ENCODE measurements around the gene ALB.

Gene ALB

DNA sequence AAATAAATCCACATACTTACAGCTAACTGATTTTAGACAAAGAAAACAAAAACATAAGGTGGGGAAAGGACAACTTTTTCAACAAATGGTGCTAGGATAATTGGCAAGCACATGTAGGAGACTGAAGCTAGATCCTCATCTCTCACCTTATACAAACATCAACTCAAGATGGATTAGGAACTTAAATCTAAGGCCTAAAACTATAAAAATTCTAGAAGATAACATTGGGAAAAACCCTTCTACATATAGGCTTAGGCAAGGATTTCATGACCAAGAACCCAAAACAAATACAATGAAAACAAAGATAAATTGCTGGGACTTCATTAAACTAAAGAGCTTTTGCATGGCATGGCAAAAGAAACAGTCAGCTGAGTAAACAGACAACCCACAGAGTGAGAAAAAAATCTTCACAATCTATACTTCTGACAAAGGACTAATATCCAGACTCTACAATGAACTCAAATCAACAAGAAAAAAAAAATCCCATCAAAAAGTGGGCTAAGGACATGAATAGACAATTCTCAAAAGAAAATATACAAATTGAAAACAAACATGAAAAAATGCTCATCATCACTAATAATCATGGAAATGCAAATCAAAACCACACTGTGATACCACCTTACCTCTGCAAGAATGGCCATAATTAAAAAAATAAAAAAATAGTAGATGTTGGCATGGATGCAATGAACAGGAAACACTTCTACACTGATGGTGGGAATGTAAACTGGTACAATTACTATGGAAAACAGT is 17.8 kb downstream of the ALB start:
- no peak for DNase-seq (ENCODE audit: extremely low spot score)
- TF ChIP-seq TARDBP (IDR thresholded peaks at IDR 0.05) (no peak), NFRKB (IDR thresholded peaks at IDR 0.05) (no peak), LEF1 (IDR thresholded peaks at IDR 0.05; ENCODE audit: borderline replicate concordance) (no peak), HDGF (IDR thresholded peaks at IDR 0.05; ENCODE audit: borderline replicate concordance) (no peak), ARNT (IDR thresholded peaks at IDR 0.05) (no peak), CTBP1 (IDR thresholded peaks at IDR 0.05; ENCODE audit: borderline replicate concordance) (no peak), SUZ12 (IDR thresholded peaks at IDR 0.05) (no peak), ELF4 (IDR thresholded peaks at IDR 0.05) (no peak), L3MBTL2 (conservative IDR thresholded peaks at IDR 0.05) (no peak), SP1 (IDR thresholded peaks at IDR 0.05) (no peak), FOXK2 (IDR thresholded peaks at IDR 0.05) (no peak), ZNF384 (IDR thresholded peaks at IDR 0.05) (no peak), BHLHE40 (IDR thresholded peaks at IDR 0.05; ENCODE audit: borderline replicate concordance) (no peak), FOXM1 (IDR thresholded peaks at IDR 0.05; ENCODE audit: borderline replicate concordance) (no peak), FOXA1 (IDR thresholded peaks at IDR 0.05) (no peak)
- TF ChIP-seq, protein P1, sequence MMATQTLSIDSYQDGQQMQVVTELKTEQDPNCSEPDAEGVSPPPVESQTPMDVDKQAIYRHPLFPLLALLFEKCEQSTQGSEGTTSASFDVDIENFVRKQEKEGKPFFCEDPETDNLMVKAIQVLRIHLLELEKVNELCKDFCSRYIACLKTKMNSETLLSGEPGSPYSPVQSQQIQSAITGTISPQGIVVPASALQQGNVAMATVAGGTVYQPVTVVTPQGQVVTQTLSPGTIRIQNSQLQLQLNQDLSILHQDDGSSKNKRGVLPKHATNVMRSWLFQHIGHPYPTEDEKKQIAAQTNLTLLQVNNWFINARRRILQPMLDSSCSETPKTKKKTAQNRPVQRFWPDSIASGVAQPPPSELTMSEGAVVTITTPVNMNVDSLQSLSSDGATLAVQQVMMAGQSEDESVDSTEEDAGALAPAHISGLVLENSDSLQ (IDR thresholded peaks at IDR 0.05) = no peak
- ChIA-PET POLR2A (no interaction called here), CTCF (no interaction called here)

DNA sequence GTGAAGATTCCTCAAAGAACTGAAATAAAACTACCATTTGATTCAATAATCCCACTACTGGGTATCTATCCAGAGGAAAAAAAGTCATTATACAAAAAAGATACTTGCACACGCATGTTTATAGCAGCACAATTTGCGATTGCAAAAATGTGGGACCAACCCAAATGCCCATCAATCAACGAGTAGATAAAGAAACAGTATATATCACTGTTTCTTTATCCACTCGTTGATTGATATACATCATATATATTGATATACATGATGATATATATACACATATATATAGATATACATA is 18.3 kb downstream of the ALB start:
- POLR2A ChIA-PET = no interaction called here
- no peak for TF ChIP-seq FOXM1 (IDR thresholded peaks at IDR 0.05; ENCODE audit: borderline replicate concordance)
- no peak for TF ChIP-seq ARNT (IDR thresholded peaks at IDR 0.05)
- TF ChIP-seq TARDBP (IDR thresholded peaks at IDR 0.05) = no peak
- TF ChIP-seq FOXK2 (IDR thresholded peaks at IDR 0.05) = no peak
- TF ChIP-seq FOXA1 (IDR thresholded peaks at IDR 0.05) = no peak
- no peak for TF ChIP-seq ELF4 (IDR thresholded peaks at IDR 0.05)
- no peak for TF ChIP-seq SUZ12 (IDR thresholded peaks at IDR 0.05)
- no peak for TF ChIP-seq L3MBTL2 (conservative IDR thresholded peaks at IDR 0.05)
- no peak for TF ChIP-seq ZNF384 (IDR thresholded peaks at IDR 0.05)
- no peak for TF ChIP-seq CTBP1 (IDR thresholded peaks at IDR 0.05; ENCODE audit: borderline replicate concordance)
- no peak for TF ChIP-seq HDGF (IDR thresholded peaks at IDR 0.05; ENCODE audit: borderline replicate concordance)
- no peak for TF ChIP-seq SP1 (IDR thresholded peaks at IDR 0.05)
- TF ChIP-seq, protein P1 (IDR thresholded peaks at IDR 0.05) = no peak
- CTCF ChIA-PET = no interaction called here
- no peak for DNase-seq (ENCODE audit: extremely low spot score)

DNA sequence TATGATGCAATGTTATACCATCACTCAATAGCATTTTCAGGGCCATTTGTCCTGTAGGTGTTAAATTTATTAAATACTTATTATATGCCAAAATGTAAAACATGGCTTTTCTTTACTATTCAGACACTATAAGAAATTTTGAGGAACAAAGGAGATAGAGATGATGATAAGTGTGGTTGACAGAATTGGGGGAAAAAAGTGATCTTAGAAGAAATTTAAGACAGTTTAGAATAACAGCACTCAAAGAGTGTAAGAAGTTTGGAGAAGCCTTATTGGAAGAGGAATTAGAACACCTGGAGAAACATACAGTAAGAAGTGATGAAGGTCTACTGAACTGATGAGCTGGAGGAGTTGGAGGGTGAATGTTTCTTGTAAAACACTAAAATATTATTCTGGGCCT is 19.1 kb downstream of the ALB start:
- TF ChIP-seq L3MBTL2 (conservative IDR thresholded peaks at IDR 0.05) (no peak), BHLHE40 (IDR thresholded peaks at IDR 0.05; ENCODE audit: borderline replicate concordance) (no peak), FOXA1 (IDR thresholded peaks at IDR 0.05) (no peak), SUZ12 (IDR thresholded peaks at IDR 0.05) (no peak), SP1 (IDR thresholded peaks at IDR 0.05) (no peak), NFRKB (IDR thresholded peaks at IDR 0.05) (no peak), CTBP1 (IDR thresholded peaks at IDR 0.05; ENCODE audit: borderline replicate concordance) (no peak), FOXK2 (IDR thresholded peaks at IDR 0.05) (no peak), FOXM1 (IDR thresholded peaks at IDR 0.05; ENCODE audit: borderline replicate concordance) (no peak), ELF4 (IDR thresholded peaks at IDR 0.05) (no peak), ZNF384 (IDR thresholded peaks at IDR 0.05) (no peak), HDGF (IDR thresholded peaks at IDR 0.05; ENCODE audit: borderline replicate concordance) (no peak), ARNT (IDR thresholded peaks at IDR 0.05) (no peak), LEF1 (IDR thresholded peaks at IDR 0.05; ENCODE audit: borderline replicate concordance) (no peak), TARDBP (IDR thresholded peaks at IDR 0.05) (no peak)
- TF ChIP-seq, protein P1 (IDR thresholded peaks at IDR 0.05) = no peak
- DNase-seq (ENCODE audit: extremely low spot score) = no peak
- ChIA-PET CTCF (no interaction called here), POLR2A (no interaction called here)

DNA sequence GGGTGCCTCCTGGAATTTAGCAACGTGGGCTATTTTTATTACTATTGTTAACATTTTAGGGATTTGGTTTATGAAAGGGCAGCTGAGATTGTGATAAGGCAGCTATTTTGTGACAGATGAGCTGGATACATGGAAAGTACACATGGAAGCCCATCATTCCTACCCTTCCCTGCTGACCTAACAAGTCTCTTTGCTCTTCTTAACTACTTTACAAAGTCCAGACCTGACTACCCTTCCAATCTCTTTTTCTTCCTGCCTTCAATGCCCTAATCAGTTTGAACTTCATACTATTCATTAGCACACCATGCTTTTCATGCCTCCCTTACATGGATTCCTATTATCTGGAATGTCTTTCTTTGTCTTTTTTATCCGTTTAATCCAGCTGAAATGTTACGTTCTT is 22.6 kb downstream of the ALB start:
- no peak for TF ChIP-seq ZNF384 (IDR thresholded peaks at IDR 0.05)
- TF ChIP-seq L3MBTL2 (conservative IDR thresholded peaks at IDR 0.05) = no peak
- TF ChIP-seq ARNT (IDR thresholded peaks at IDR 0.05) = no peak
- TF ChIP-seq ELF4 (IDR thresholded peaks at IDR 0.05) = no peak
- TF ChIP-seq NFRKB (IDR thresholded peaks at IDR 0.05) = no peak
- no peak for TF ChIP-seq SUZ12 (IDR thresholded peaks at IDR 0.05)
- TF ChIP-seq SP1 (IDR thresholded peaks at IDR 0.05) = no peak
- TF ChIP-seq CTBP1 (IDR thresholded peaks at IDR 0.05; ENCODE audit: borderline replicate concordance) = no peak
- no peak for TF ChIP-seq FOXM1 (IDR thresholded peaks at IDR 0.05; ENCODE audit: borderline replicate concordance)
- TF ChIP-seq FOXK2 (IDR thresholded peaks at IDR 0.05) = no peak
- TF ChIP-seq, protein P1 (IDR thresholded peaks at IDR 0.05) = no peak
- TF ChIP-seq LEF1 (IDR thresholded peaks at IDR 0.05; ENCODE audit: borderline replicate concordance) = no peak
- no peak for TF ChIP-seq FOXA1 (IDR thresholded peaks at IDR 0.05)
- no peak for TF ChIP-seq HDGF (IDR thresholded peaks at IDR 0.05; ENCODE audit: borderline replicate concordance)
- no peak for TF ChIP-seq BHLHE40 (IDR thresholded peaks at IDR 0.05; ENCODE audit: borderline replicate concordance)
- CTCF ChIA-PET = no interaction called here
- no peak for DNase-seq (ENCODE audit: extremely low spot score)
- POLR2A ChIA-PET = no interaction called here

DNA sequence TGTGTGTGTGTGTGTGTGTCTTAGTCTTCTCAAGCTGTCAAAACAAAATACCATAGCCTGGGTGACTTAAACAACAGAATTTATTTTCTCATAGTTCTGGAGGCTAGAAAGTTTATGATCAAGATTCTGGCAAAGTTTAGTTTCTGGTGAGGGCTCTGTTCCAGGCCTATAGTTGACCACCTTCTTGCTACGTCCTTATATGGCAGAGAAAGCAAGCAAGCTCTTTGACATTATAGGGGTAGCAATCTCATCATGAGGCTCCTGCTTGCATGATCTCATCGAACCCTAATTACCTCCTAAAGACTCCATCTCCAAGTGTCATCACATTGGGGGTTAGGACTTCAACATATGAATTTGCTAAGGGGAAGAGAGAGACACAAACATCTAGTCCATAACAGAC is 25.0 kb downstream of the ALB start:
- ChIA-PET POLR2A (no interaction called here), CTCF (no interaction called here)

More for the DNA sequence above, 25.0 kb downstream of the ALB start:
- TF ChIP-seq SP1 (IDR thresholded peaks at IDR 0.05) (no peak), HDGF (IDR thresholded peaks at IDR 0.05; ENCODE audit: borderline replicate concordance) (no peak), NFRKB (IDR thresholded peaks at IDR 0.05) (no peak), ZNF384 (IDR thresholded peaks at IDR 0.05) (no peak), FOXK2 (IDR thresholded peaks at IDR 0.05) (no peak)
- no peak for DNase-seq (ENCODE audit: extremely low spot score)
